ENCODE data around the gene TTC29. TPM values are rescaled to one million over a fixed set of nuclear protein-coding genes. Genes with fewer than 3 reads are reported as not detected.

TTC29 gene
- total RNA-seq: 0.78 TPM

GRCh38 chr4:146945556-146946374, at the start of gene TTC29:
TTC29 (minus strand) TSS chr4:146945864; CDS start chr4:146939895, 5,969 bp downstream.
- DNase-seq: peak; percentile 80

- DNase-seq: no peak
Measured at GRCh38 chr4:146981651-146982050, 36.0 kb upstream of the TTC29 start.

GRCh38 chr4:146978641-146979040, 33.0 kb upstream of the TTC29 start:
- no peak for DNase-seq

GRCh38 chr4:146976145-146976544, 30.5 kb upstream of the TTC29 start:
- DNase-seq: no peak

GRCh38 chr4:146975527-146975926, 29.9 kb upstream of the TTC29 start:
- DNase-seq: no peak

GRCh38 chr4:146975036-146975435, 29.4 kb upstream of the TTC29 start:
- DNase-seq: no peak

GRCh38 chr4:146972036-146972435, 26.4 kb upstream of the TTC29 start:
- DNase-seq: no peak

- no peak for DNase-seq
Measured at GRCh38 chr4:146969126-146969525, 23.5 kb upstream of the TTC29 start.

GRCh38 chr4:146960634-146961033, 15.0 kb upstream of the TTC29 start:
- DNase-seq: no peak

- DNase-seq: no peak
Measured at GRCh38 chr4:146959692-146960091, 14.0 kb upstream of the TTC29 start.

- DNase-seq: no peak
Measured at GRCh38 chr4:146957237-146957636, 11.6 kb upstream of the TTC29 start.

- no peak for DNase-seq
Measured at GRCh38 chr4:146952896-146953295, 7.2 kb upstream of the TTC29 start.

- no peak for DNase-seq
Measured at GRCh38 chr4:146949559-146949958, 3.9 kb upstream of the TTC29 start.

GRCh38 chr4:146943691-146944375, 1.8 kb downstream of the TTC29 start:
- DNase-seq: no peak

GRCh38 chr4:146932116-146932515, 13.5 kb downstream of the TTC29 start:
- DNase-seq: no peak

GRCh38 chr4:146930673-146931072, 15.0 kb downstream of the TTC29 start:
- DNase-seq: no peak

GRCh38 chr4:146927695-146928094, 18.0 kb downstream of the TTC29 start:
- no peak for DNase-seq

GRCh38 chr4:146916479-146917076, 29.1 kb downstream of the TTC29 start:
- no peak for DNase-seq

GRCh38 chr4:146915132-146915531, 30.5 kb downstream of the TTC29 start:
- no peak for DNase-seq

- DNase-seq: no peak
Measured at GRCh38 chr4:146900295-146900694, 45.4 kb downstream of the TTC29 start.

GRCh38 chr4:146890301-146890700, 55.4 kb downstream of the TTC29 start:
- no peak for DNase-seq

- DNase-seq: no peak
Measured at GRCh38 chr4:146883070-146883469, 62.6 kb downstream of the TTC29 start.

GRCh38 chr4:146857298-146857697, 88.4 kb downstream of the TTC29 start:
- DNase-seq: no peak
